NK-92 (cell line): Measurements from ENCODE around the gene NMU.
"Not testable (repeated sequence)": the region's sequence is repeated elsewhere in the genome, so short reads cannot be mapped to it uniquely, and the experiment has no call there.

Source experiments
- DNase-seq: peaks from one replicate; lab custom pipeline; 2025; ENCODE audit not compliant: unreplicated experiment; lab: John Stamatoyannopoulos, UW

The NMU gene

GRCh38 chr4:55625835-55626234 is 10.3 kb downstream of the NMU start:
- DNase-seq, result no peak

- DNase-seq, result not testable (repeated sequence)
Measured at GRCh38 chr4:55624063-55624462, 12.0 kb downstream of the NMU start.

GRCh38 chr4:55618546-55619143 is 17.5 kb downstream of the NMU start:
- DNase-seq, result no peak

DNA sequence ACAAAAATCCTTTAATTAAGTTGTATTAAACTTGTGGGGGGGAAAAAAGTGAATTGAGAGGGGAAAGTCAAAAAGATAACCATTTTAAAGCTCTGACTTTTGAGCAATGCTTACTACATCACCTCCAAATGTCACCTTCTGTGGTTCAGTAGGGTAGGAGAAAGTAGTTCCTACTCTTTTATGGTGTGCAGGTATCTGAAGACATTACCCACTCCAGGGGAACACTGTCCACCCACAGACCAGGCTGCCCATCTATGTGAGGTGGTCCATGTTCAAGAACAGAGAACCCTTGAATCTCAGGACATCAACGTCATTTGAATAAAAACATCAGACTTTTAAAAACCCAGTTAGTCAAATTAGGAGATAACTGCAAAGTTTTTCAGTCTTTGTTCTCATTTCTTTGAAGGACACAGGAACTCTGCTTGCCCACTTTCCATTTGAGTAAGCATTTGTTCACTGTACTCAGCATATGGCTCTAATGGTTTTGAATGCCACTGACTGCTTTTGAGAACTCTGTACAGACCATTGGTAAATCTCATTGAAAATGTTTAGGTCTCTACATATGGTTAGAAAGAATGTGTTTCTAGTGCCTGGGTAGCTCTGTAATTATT is 18.4 kb downstream of the NMU start:
- DNase-seq, result no peak

- no peak for DNase-seq
Measured at GRCh38 chr4:55615008-55615407, 21.1 kb downstream of the NMU start.

DNA sequence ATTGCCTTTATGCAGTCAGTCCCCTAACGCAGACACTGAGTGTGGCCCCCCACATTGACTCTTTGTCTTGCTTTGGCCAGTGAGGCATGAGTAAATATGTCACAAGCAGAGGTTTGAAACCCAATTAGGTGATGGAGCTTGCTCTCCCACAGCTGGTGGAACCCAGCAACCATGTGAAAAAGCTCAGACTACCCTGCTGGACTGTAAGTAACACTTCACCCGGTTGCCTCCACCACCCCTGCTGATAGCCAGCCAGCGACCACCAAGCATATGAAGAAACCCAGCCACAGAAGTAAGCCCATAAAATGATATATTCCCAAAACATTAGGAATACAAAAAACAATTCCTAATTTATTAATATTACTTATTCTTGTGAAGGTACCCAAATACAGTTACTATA is 22.5 kb downstream of the NMU start:
- no peak for DNase-seq

- DNase-seq, result no peak
Measured at GRCh38 chr4:55612341-55612740, 23.8 kb downstream of the NMU start.

DNA sequence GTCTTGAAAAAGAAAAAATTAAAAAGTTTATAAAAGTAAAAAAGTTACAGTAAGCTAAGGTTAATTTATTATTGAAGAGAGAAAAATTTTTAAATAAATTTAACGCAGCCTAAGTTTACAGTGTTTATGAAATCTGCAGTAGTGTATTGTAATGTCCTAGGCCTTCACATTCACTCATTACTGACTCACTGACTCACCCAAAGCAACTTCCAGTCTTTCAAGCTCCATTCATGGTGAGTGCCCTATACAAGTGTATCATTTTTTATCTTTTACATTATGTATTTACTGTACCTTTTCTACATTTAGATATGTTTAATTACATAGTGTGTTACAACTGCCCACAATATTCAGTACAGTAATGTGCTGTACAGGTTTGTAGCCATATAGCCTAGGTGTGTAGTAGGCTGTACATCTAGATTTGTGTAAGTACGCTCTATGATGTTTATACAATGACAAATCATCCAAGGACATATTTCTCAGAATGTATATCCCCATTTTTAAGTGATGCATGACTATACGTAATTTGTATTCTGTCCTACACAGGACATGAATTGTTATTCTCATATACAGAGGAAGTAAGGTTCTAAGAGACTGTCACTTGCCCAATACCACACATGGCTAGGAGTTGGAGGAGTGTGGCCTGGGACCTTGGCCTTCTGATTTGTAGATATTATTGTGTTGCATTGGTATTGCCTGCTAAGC is 24.6 kb downstream of the NMU start:
- DNase-seq, result no peak

- no peak for DNase-seq
Measured at GRCh38 chr4:55610381-55610780, 25.7 kb downstream of the NMU start.

GRCh38 chr4:55609393-55609866 is 26.7 kb downstream of the NMU start:
- no peak for DNase-seq

- DNase-seq, result no peak
Measured at GRCh38 chr4:55608591-55608990, 27.5 kb downstream of the NMU start.

DNA sequence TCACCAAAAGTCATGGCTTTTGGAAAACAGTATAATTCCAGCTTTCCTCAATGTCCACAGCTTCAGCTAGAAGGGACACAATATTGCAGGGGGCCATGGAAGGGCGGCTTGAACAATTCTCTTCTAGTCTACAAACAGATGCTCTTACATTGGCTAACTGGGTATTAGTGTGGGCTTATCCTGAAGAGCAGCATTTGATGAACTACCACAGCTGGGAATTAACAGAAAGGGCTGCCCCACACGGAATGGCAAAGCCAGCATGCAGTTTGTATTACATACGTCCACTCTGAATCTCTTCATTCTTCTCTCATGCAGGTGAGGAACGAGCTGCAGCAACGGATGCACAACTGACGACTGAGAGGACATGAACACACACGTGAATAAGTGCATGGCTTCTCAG is 31.1 kb downstream of the NMU start:
- no peak for DNase-seq

- no peak for DNase-seq
Measured at GRCh38 chr4:55600640-55601039, 35.5 kb downstream of the NMU start.

DNA sequence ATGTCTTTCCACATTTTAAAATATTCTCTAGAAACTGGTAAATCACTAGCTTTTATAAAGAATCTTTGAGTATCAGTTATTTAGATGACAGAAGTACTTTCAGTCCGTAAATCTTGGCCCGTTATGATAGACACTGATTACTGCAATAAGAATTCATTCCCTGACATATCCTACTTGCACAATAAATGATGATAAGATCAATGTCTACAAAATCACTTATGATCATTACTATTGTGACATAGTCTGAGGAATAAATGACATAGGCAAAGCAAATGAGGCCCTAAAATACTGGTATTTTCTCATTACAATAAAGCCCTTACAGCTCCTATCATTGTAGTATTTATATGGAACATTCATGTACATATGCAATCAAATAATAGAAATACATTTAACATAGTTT is 37.5 kb downstream of the NMU start:
- no peak for DNase-seq

GRCh38 chr4:55592014-55592413 is 44.1 kb downstream of the NMU start, which contains the start of gene PDCL2:
Gene PDCL2 (minus strand): TSS chr4:55592245. CDS start chr4:55592109, 136 bp downstream.
- DNase-seq, result no peak

- no peak for DNase-seq
Measured at GRCh38 chr4:55588160-55588559, 47.9 kb downstream of the NMU start.

DNA sequence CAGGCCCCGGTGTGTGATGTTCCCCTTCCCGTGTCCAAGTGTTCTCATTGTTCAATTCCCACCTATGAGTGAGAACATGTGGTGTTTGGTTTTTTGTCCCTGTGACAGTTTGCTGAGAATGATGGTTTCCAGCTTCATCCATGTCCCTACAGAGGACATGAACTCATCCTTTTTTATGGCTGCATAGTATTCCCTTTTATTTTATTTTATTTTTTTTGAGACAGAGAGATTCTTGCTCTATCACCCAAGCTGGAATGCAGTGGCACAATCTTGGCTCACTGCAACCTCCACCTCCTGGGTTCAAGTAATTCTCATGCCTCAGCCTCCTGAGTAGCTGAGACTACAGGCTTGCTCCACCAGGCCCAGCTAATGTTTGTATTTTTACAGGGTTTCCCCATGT is 53.3 kb downstream of the NMU start:
- DNase-seq, result not testable (repeated sequence)

DNA sequence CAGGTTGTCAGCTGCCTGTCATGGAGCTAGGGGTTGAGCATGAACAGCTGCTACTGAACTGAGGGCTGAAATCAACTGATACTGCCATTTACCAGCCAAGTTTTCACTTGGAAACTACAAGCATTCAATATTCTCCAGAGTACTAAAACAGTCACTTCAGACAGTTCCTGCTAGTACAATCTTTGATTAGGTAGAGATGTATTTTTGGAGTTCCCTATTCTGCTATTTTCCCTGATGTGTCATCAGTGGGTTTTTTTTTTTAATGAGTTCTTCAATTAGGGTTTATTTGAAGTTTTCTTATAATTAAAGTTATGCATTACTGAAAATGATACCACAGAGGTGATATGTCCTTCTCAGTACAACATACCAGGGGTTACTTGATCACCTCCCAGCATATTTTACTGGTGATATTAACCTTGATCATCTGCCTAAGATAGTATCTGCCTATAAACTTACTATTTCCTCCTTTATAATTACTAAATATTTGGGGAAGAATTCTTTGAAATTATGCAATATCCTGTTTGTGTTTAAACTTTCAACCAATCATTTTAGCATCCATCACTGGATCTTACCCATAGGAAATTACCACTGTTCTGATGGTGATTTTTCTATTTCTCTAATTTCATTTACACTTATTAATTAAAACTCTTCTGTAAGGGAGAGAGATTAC is 57.6 kb downstream of the NMU start:
- no peak for DNase-seq

- no peak for DNase-seq
Measured at GRCh38 chr4:55575513-55575912, 60.6 kb downstream of the NMU start.

DNA sequence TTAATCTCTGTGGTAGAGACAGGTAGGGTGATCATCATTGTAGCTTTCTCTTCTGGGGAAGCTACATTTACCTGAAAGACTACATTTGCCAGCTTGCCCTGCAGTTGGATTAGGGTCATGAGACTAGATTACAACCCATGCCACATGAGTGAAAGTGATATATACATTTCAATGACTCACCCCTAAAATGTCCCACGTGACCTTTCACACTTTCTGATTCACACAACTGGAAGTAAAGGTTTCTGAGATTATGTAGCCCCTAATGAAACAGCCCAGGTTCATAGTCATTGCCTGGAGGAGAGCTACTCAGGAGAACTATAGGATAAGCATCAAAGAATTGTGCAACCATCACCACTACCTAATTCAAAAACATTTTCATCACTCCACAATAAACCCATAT is 61.8 kb downstream of the NMU start:
- DNase-seq, result no peak

- no peak for DNase-seq
Measured at GRCh38 chr4:55571806-55572205, 64.3 kb downstream of the NMU start.
